ENCODE results near the gene ACOX1. TPM values are rescaled to one million over a fixed set of nuclear protein-coding genes. Genes with fewer than 3 reads are reported as not detected.

The ACOX1 gene
- total and polyA plus RNA-seq, 8 donors: 11.9 to 133 (median 29.8) TPM

GRCh38 chr17:76025294-76025693, 46.3 kb upstream of the ACOX1 start:
- H3K4me3 ChIP-seq: no peak overlapping the region
- no peak for TF ChIP-seq CTCF (IDR thresholded peaks at IDR 0.05)
- TF ChIP-seq EP300 (IDR thresholded peaks at IDR 0.05): no peak
- TF ChIP-seq POLR2A (IDR thresholded peaks at IDR 0.05): no peak
- TF ChIP-seq POLR2AphosphoS5 (IDR thresholded peaks at IDR 0.05): no peak
- no peak overlapping the region for H3K27ac ChIP-seq
- peaks cover 6 to 32% (median 18%) of the 10 kb centered on the region in 4 donors for H3K4me1 ChIP-seq
- no peak for DNase-seq
- intact Hi-C loops (cut with DNase I; ENCODE audit: low total_unique reads): loop anchor here (10.0 kb wide), 1 partner anchor 270 kb away; no protein-coding TSS in a partner anchor
- WGBS, 5 donors: 78 to 92% (median 89%) methylated on average over 7 to 12 of the region's 12 CpGs
- peaks cover 0 to 13% (median 10%) of the 10 kb centered on the region in 4 donors for H3K36me3 ChIP-seq
- peaks cover 0 to 17% (median 0%) of the 10 kb centered on the region in 3 donors for H3K27me3 ChIP-seq
- no peaks in the 10 kb centered on the region for H3K9me3 ChIP-seq

GRCh38 chr17:76024353-76024752, 45.4 kb upstream of the ACOX1 start:
- Histone ChIP-seq H3K27me3 (peaks cover 0 to 17% (median 0%) of the 10 kb centered on the region in 3 donors), H3K9me3 (no peaks in the 10 kb centered on the region), H3K27ac (no peak overlapping the region), H3K4me3 (no peak overlapping the region), H3K4me1 (peaks cover 3 to 26% (median 14%) of the 10 kb centered on the region in 4 donors), H3K36me3 (peaks cover 0 to 13% (median 10%) of the 10 kb centered on the region in 4 donors)
- DNase-seq: no peak
- intact Hi-C loops (cut with DNase I; ENCODE audit: low total_unique reads): loop anchor here (10.0 kb wide), 1 partner anchor 270 kb away; no protein-coding TSS in a partner anchor
- 75 to 85% (median 82%) methylated on average over 8 to 9 of the region's 9 CpGs for WGBS, 5 donors
- TF ChIP-seq CTCF (IDR thresholded peaks at IDR 0.05): no peak
- TF ChIP-seq POLR2A (IDR thresholded peaks at IDR 0.05): no peak
- TF ChIP-seq EP300 (IDR thresholded peaks at IDR 0.05): no peak
- no peak for TF ChIP-seq POLR2AphosphoS5 (IDR thresholded peaks at IDR 0.05)

GRCh38 chr17:76023900-76024237, 44.9 kb upstream of the ACOX1 start:
- Histone ChIP-seq H3K36me3 (peaks cover 0 to 15% (median 10%) of the 10 kb centered on the region in 4 donors), H3K4me3 (no peak overlapping the region), H3K4me1 (peaks cover 0 to 21% (median 10%) of the 10 kb centered on the region in 4 donors), H3K27ac (no peak overlapping the region), H3K27me3 (peaks cover 0 to 17% (median 0%) of the 10 kb centered on the region in 3 donors), H3K9me3 (no peaks in the 10 kb centered on the region)
- intact Hi-C loops (cut with DNase I; ENCODE audit: low total_unique reads): loop anchor here (10.0 kb wide), 1 partner anchor 271 kb away; no protein-coding TSS in a partner anchor
- 87 to 97% (median 95%) methylated on average over 7 to 9 of the region's 9 CpGs for WGBS, 5 donors
- DNase-seq: no peak
- TF ChIP-seq POLR2A (IDR thresholded peaks at IDR 0.05) (no peak), CTCF (IDR thresholded peaks at IDR 0.05) (no peak), EP300 (IDR thresholded peaks at IDR 0.05) (no peak), POLR2AphosphoS5 (IDR thresholded peaks at IDR 0.05) (no peak)

GRCh38 chr17:76022973-76023899, 44.3 kb upstream of the ACOX1 start:
- Histone ChIP-seq H3K27me3 (peaks cover 0 to 17% (median 0%) of the 10 kb centered on the region in 3 donors), H3K36me3 (peaks cover 0 to 21% (median 11%) of the 10 kb centered on the region in 4 donors), H3K9me3 (no peaks in the 10 kb centered on the region), H3K4me3 (no peak overlapping the region), H3K27ac (no peak overlapping the region), H3K4me1 (peaks cover 0 to 21% (median 10%) of the 10 kb centered on the region in 4 donors)
- 90 to 97% (median 92%) methylated on average over 23 to 28 of the region's 28 CpGs for WGBS, 5 donors
- intact Hi-C loops (cut with DNase I; ENCODE audit: low total_unique reads): loop anchor here (10.0 kb wide), 1 partner anchor 272 kb away; no protein-coding TSS in a partner anchor
- TF ChIP-seq CTCF (IDR thresholded peaks at IDR 0.05) (no peak), EP300 (IDR thresholded peaks at IDR 0.05) (no peak), POLR2A (IDR thresholded peaks at IDR 0.05) (no peak), POLR2AphosphoS5 (IDR thresholded peaks at IDR 0.05) (no peak)
- no peak for DNase-seq

Data from stomach (tissue), 9 donors.